Osteoblast (primary cell): ENCODE measurements around the gene MCEE. TPM values are rescaled to one million over a fixed set of nuclear protein-coding genes. Genes with fewer than 3 reads are reported as not detected.

Experiments
- DNase-seq: peaks from one replicate; pipeline ENCODE4 v3.0.0; 2011; ENCODE audit warnings: low spot score, mixed read lengths; ENCODE audit not compliant: insufficient read length; ENCODE audit errors: missing footprints
- H2AFZ ChIP-seq: 2 replicates; pipeline ENCODE4 v1.6.0; 2011; ENCODE audit warnings: mild to moderate bottlenecking, low read length
- H3K27ac ChIP-seq: 2 replicates; pipeline ENCODE4 v1.5.1; 2011; ENCODE audit warnings: mild to moderate bottlenecking, low read depth, low read length, moderate library complexity
- H3K27me3 ChIP-seq: 2 replicates; pipeline ENCODE4 v1.6.0; 2012; ENCODE audit warnings: mild to moderate bottlenecking, control low read depth, inconsistent platforms, low read length, moderate library complexity; ENCODE audit not compliant: insufficient read depth
- H3K36me3 ChIP-seq: 2 replicates; pipeline ENCODE4 v1.5.1; 2011; ENCODE audit warnings: mild to moderate bottlenecking, low read length, control low read depth, moderate library complexity; ENCODE audit not compliant: insufficient read depth
- H3K4me1 ChIP-seq: 2 replicates; pipeline ENCODE4 v1.5.1; 2011; ENCODE audit warnings: mild to moderate bottlenecking, low read length, control low read depth, moderate library complexity; ENCODE audit not compliant: insufficient read depth
- H3K4me2 ChIP-seq: 2 replicates; pipeline ENCODE4 v1.6.0; 2011; ENCODE audit warnings: mild to moderate bottlenecking, low read length; ENCODE audit not compliant: insufficient read depth
- H3K4me3 ChIP-seq: fragments of 200-600 bp; sonication (generic); 3 replicates; pipeline ENCODE4 v1.5.1; 2012; ENCODE audit warnings: mild to moderate bottlenecking, low read length, inconsistent platforms; ENCODE audit not compliant: insufficient read depth
- H3K79me2 ChIP-seq: 2 replicates; pipeline ENCODE4 v1.6.0; 2012; ENCODE audit warnings: mild to moderate bottlenecking, low read length, control low read depth, inconsistent platforms; ENCODE audit not compliant: insufficient read depth
- H3K9me3 ChIP-seq: 2 replicates; pipeline ENCODE4 v1.5.1; 2011; ENCODE audit warnings: low read depth, low read length, control low read depth
- H4K20me1 ChIP-seq: 2 replicates; pipeline ENCODE4 v1.6.0; 2012; ENCODE audit warnings: mild to moderate bottlenecking, low read length, control low read depth; ENCODE audit not compliant: insufficient read depth
- CTCF ChIP-seq: IDR thresholded peaks from 2 replicates; pipeline ENCODE4 v1.5.1; 2011; ENCODE audit warnings: mild to moderate bottlenecking, low read depth, low read length, moderate library complexity; ENCODE audit errors: extremely low read depth
- total RNA-seq: library from RNA; depleted of rRNA; stranded (reverse); fragments of >200 nt; gene quantifications from 2 replicates; pipeline ENCODE4 v1.2.3, GENCODE V29; 2012

Gene MCEE
- total RNA-seq, 1 donor, result 21.4 TPM

DNA sequence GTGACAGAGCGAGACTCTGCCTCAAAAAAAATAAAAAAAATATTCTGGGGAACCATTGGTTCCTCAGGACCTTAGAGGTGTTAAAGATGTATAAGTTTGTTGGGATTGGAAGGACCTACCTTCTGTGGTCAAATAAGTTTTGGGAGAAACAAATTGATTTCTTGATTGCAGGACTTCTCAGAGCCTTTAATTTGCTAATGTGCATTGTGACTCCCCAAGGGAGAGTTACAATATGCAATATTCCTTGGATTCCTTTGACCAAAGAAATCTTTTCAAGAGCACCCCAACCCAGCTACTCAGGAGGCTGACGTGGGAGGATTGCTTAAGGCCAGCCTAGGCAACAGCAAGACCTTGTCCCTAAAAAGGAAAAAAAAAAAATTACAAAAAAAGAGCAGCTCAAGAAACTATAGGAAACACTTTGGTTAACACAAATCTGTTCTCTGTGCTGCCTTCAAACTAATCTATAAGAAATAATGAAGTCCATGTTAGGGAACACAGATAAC is 55.1 kb downstream of the MCEE start:
- Histone ChIP-seq H3K4me1 (peaks cover 8% of the 10 kb centered on the region), H3K27ac (no peak overlapping the region), H3K4me2 (no peak overlapping the region), H3K9me3 (no peaks in the 10 kb centered on the region), H4K20me1 (peaks cover 34% of the 10 kb centered on the region), H3K36me3 (peaks cover 77% of the 10 kb centered on the region), H3K4me3 (no peak overlapping the region), H3K79me2 (peaks cover 57% of the 10 kb centered on the region), H2AFZ (no peak overlapping the region), H3K27me3 (no peaks in the 10 kb centered on the region)
- no peak for DNase-seq
- no peak for TF ChIP-seq CTCF

DNA sequence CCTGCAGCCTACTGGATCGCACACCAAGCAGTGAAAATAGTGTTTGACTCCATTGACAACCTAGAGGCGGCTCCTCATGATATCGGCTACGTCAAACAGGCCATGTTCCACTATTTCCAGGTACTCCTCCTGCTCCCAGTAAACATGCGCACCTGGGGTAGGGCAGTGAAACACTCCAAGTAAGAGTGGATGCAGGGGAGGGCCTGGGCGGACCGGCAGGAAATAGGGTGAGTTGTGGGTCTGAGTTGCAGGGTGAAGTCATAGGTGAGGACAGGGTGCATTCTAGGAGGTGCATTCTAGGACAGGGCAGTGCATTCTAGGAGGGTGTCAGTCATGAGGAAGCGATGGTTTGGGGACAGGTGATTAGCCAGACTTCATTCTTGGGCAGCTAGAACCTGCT is 56.6 kb downstream of the MCEE start:
- Histone ChIP-seq H3K4me1 (peaks cover 15% of the 10 kb centered on the region), H3K27ac (no peak overlapping the region), H3K4me2 (no peak overlapping the region), H3K27me3 (no peaks in the 10 kb centered on the region), H3K79me2 (peaks cover 71% of the 10 kb centered on the region), H4K20me1 (peaks cover 45% of the 10 kb centered on the region), H3K36me3 (peaks cover 69% of the 10 kb centered on the region), H3K4me3 (no peak overlapping the region), H3K9me3 (no peaks in the 10 kb centered on the region), H2AFZ (no peak overlapping the region)
- DNase-seq, result no peak
- TF ChIP-seq CTCF, result no peak

- H3K9me3 ChIP-seq, result no peaks in the 10 kb centered on the region
- H3K27me3 ChIP-seq, result no peaks in the 10 kb centered on the region
- no peak overlapping the region for H3K27ac ChIP-seq
- peaks cover 45% of the 10 kb centered on the region for H4K20me1 ChIP-seq
- no peak overlapping the region for H3K4me2 ChIP-seq
- peaks cover 72% of the 10 kb centered on the region for H3K79me2 ChIP-seq
- TF ChIP-seq CTCF, result no peak
- peaks cover 18% of the 10 kb centered on the region for H3K4me1 ChIP-seq
- H3K36me3 ChIP-seq, result peaks cover 62% of the 10 kb centered on the region
- no peak overlapping the region for H2AFZ ChIP-seq
- no peak for DNase-seq
- H3K4me3 ChIP-seq, result no peak overlapping the region
Observed at GRCh38 chr2:71072492-71072891, 57.5 kb downstream of the MCEE start.

- Histone ChIP-seq H4K20me1 (peaks cover 45% of the 10 kb centered on the region), H3K79me2 (peaks cover 72% of the 10 kb centered on the region), H3K4me3 (no peak overlapping the region)
Observed at GRCh38 chr2:71071681-71072398, 58.2 kb downstream of the MCEE start.

More at GRCh38 chr2:71071681-71072398, 58.2 kb downstream of the MCEE start:
- Histone ChIP-seq H3K4me2 (no peak overlapping the region), H3K27ac (no peak overlapping the region), H3K4me1 (peaks cover 22% of the 10 kb centered on the region), H3K27me3 (no peaks in the 10 kb centered on the region), H3K36me3 (peaks cover 56% of the 10 kb centered on the region), H2AFZ (no peak overlapping the region), H3K9me3 (no peaks in the 10 kb centered on the region)
- DNase-seq, result peak; percentile 81
- no peak for TF ChIP-seq CTCF
